ENCODE data around the gene PTH2R. TPM values are rescaled to one million over a fixed set of nuclear protein-coding genes. Genes with fewer than 3 reads are reported as not detected.
A peak's percentile ranks its signal among the peaks of the same experiment; 100 is the strongest.
"Not testable (repeated sequence)": the region's sequence is repeated elsewhere in the genome, so short reads cannot be mapped to it uniquely, and the experiment has no call there.

The PTH2R gene
- total RNA-seq, 2 experiments from 2014 or later: 0.14 TPM; not detected in 1

DNA sequence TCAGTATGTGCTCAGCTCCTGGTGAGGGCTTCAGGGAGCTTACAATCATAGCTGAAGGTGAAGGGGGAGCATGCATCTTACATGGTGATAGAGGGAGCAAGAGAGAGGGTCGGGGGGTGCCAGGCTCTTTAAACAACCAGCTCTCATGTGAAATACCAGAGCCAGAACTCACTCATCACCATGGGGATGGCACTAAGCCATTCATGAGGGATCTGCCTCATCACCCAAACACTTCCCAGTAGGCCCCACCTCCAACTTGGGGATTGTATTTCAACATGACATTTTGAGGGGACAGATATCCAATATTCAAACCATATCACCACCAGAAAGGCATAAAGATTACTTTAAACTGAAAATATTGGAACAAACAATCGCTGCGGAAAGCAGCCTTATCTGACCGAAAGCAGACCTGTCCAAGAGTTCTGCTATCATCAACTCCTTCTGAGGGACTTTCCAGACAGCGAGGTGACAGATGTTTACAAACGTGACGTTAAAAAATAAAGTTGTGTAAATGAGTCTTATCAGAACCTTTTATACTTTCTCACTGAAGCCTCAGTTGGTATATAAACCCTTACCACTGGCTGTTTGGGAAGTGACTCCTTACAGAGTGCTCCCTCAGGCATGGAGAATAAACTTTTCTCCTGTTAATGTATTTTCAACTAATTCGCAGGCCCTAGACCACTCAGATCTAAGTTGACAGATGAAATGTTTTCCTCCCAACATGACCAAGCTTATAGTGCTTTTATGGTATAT, 35.5 kb upstream of the PTH2R start:
- no peak overlapping the region for H3K27ac Mint-ChIP-seq
- H3K27me3 Mint-ChIP-seq: no peaks in the 10 kb centered on the region
- POLR2A ChIA-PET: no interaction called here
- CTCF ChIA-PET: no interaction called here
- intact Hi-C loops (cut with DNase I, micrococcal nuclease): loop anchor here in 1 of 2 experiments (10.0 kb wide), 1 partner anchor 834 kb away; no protein-coding TSS in a partner anchor
- H3K4me1 Mint-ChIP-seq: no peaks in the 10 kb centered on the region
- no peaks in the 10 kb centered on the region for H3K36me3 Mint-ChIP-seq (ENCODE audit: low read depth)
- H3K4me3 Mint-ChIP-seq: no peak overlapping the region
- H3K9me3 Mint-ChIP-seq (ENCODE audit: low read depth): no peaks in the 10 kb centered on the region
- DNase-seq: no peak
- ATAC-seq: no peak

GRCh38 chr2:208371634-208371935, 35.0 kb upstream of the PTH2R start:
- intact Hi-C loops (cut with DNase I, micrococcal nuclease): loop anchor here in 1 of 2 experiments (10.0 kb wide), 1 partner anchor 833 kb away; no protein-coding TSS in a partner anchor
- ChIA-PET POLR2A (no interaction called here), CTCF (interaction anchor here (0.8 kb wide), 1 partner anchor 106 kb away, joined by 3 read pairs; the partner anchor contains the start of gene PIKFYVE)
- Mint-ChIP-seq H3K9me3 (ENCODE audit: low read depth) (no peaks in the 10 kb centered on the region), H3K4me3 (no peak overlapping the region), H3K27ac (no peak overlapping the region), H3K36me3 (ENCODE audit: low read depth) (no peaks in the 10 kb centered on the region), H3K27me3 (no peaks in the 10 kb centered on the region), H3K4me1 (no peaks in the 10 kb centered on the region)
- DNase-seq: no peak
- ATAC-seq: no peak

- CTCF ChIA-PET: interaction anchor here (1.0 to 1.9 kb wide), 4 partner anchors 9 to 961 kb away, joined by 3 to 6 read pairs (median 4); no protein-coding TSS in a partner anchor
Measured at GRCh38 chr2:208373460-208374089, 33.0 kb upstream of the PTH2R start.

GRCh38 chr2:208375491-208376068, 31.0 kb upstream of the PTH2R start:
- no peak overlapping the region for H3K27ac Mint-ChIP-seq
- DNase-seq: no peak
- no peaks in the 10 kb centered on the region for H3K4me1 Mint-ChIP-seq
- H3K4me3 Mint-ChIP-seq: no peak overlapping the region
- no peak for ATAC-seq
- no peaks in the 10 kb centered on the region for H3K27me3 Mint-ChIP-seq
- no peaks in the 10 kb centered on the region for H3K9me3 Mint-ChIP-seq (ENCODE audit: low read depth)
- intact Hi-C loops (cut with DNase I, micrococcal nuclease): loop anchor here in 1 of 2 experiments (10.0 kb wide), 1 partner anchor 829 kb away; no protein-coding TSS in a partner anchor
- CTCF ChIA-PET: interaction anchor here (1.0 kb wide), 1 partner anchor 16 kb away, joined by 3 read pairs; no protein-coding TSS in a partner anchor
- POLR2A ChIA-PET: no interaction called here
- no peaks in the 10 kb centered on the region for H3K36me3 Mint-ChIP-seq (ENCODE audit: low read depth)

More at GRCh38 chr2:208373460-208374089, 33.0 kb upstream of the PTH2R start:
- Mint-ChIP-seq H3K4me1 (no peaks in the 10 kb centered on the region), H3K9me3 (ENCODE audit: low read depth) (no peaks in the 10 kb centered on the region), H3K4me3 (no peak overlapping the region), H3K27me3 (no peaks in the 10 kb centered on the region), H3K27ac (no peak overlapping the region), H3K36me3 (ENCODE audit: low read depth) (no peaks in the 10 kb centered on the region)
- DNase-seq (peak; percentile 37), ATAC-seq (peak; percentile 47)
- POLR2A ChIA-PET: interaction anchor here (0.5 kb wide), 1 partner anchor 60 kb away, joined by 10 read pairs; no protein-coding TSS in a partner anchor
- intact Hi-C loops (cut with DNase I, micrococcal nuclease): loop anchor here (1.0 to 10.0 kb wide), 3 partner anchors 198 to 835 kb away; no protein-coding TSS in a partner anchor

DNA sequence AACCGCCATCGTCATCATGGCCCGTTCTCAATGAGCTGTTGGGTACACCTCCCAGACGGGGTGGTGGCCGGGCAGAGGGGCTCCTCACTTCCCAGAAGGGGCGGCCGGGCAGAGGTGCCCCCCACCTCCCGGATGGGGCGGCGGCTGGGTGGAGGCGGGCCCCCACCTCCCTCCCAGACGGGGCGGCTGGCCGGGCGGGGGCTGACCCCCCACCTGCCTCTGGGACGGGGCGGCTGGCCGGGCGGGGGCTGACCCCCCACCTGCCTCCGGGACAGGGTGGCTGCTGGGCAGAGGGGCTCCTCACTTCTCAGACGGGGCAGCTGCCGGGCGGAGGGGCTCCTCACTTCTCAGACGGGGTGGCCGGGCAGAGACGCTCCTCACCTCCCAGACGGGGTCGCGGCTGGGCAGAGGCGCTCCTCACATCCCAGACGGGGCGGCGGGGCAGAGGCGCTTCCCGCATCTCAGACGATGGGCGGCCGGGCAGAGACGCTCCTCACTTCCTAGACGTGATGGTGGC, 29.2 kb upstream of the PTH2R start:
- H3K4me1 Mint-ChIP-seq; H3K4me3 Mint-ChIP-seq; DNase-seq; POLR2A ChIA-PET; H3K27me3 Mint-ChIP-seq; H3K36me3 Mint-ChIP-seq (ENCODE audit: low read depth); H3K9me3 Mint-ChIP-seq (ENCODE audit: low read depth); CTCF ChIA-PET; H3K27ac Mint-ChIP-seq; ATAC-seq: not testable (repeated sequence)
- intact Hi-C loops (cut with DNase I, micrococcal nuclease): loop anchor here in 1 of 2 experiments (10.0 kb wide), 1 partner anchor 827 kb away; no protein-coding TSS in a partner anchor

GRCh38 chr2:208379192-208379591, 27.4 kb upstream of the PTH2R start:
- CTCF ChIA-PET: no interaction called here
- Mint-ChIP-seq H3K4me3 (no peak overlapping the region), H3K36me3 (ENCODE audit: low read depth) (no peaks in the 10 kb centered on the region), H3K9me3 (ENCODE audit: low read depth) (no peaks in the 10 kb centered on the region), H3K27me3 (peaks cover 13% of the 10 kb centered on the region), H3K27ac (no peak overlapping the region), H3K4me1 (no peaks in the 10 kb centered on the region)
- DNase-seq: no peak
- POLR2A ChIA-PET: no interaction called here
- no peak for ATAC-seq
- intact Hi-C loops (cut with DNase I, micrococcal nuclease): loop anchor here in 1 of 2 experiments (10.0 kb wide), 1 partner anchor 826 kb away; no protein-coding TSS in a partner anchor

GRCh38 chr2:208384637-208385036, 22.0 kb upstream of the PTH2R start:
- POLR2A ChIA-PET: no interaction called here
- Mint-ChIP-seq H3K9me3 (ENCODE audit: low read depth) (no peaks in the 10 kb centered on the region), H3K4me3 (no peak overlapping the region), H3K27ac (no peak overlapping the region), H3K4me1 (no peaks in the 10 kb centered on the region), H3K27me3 (peaks cover 20% of the 10 kb centered on the region), H3K36me3 (ENCODE audit: low read depth) (no peaks in the 10 kb centered on the region)
- CTCF ChIA-PET: no interaction called here
- intact Hi-C loops (cut with DNase I, micrococcal nuclease): no loop called here
- ATAC-seq: no peak
- no peak for DNase-seq

- Mint-ChIP-seq H3K36me3 (ENCODE audit: low read depth) (no peaks in the 10 kb centered on the region), H3K27me3 (peaks cover 22% of the 10 kb centered on the region), H3K9me3 (ENCODE audit: low read depth) (no peaks in the 10 kb centered on the region), H3K4me1 (no peaks in the 10 kb centered on the region), H3K4me3 (no peak overlapping the region), H3K27ac (no peak overlapping the region)
- POLR2A ChIA-PET: no interaction called here
- intact Hi-C loops (cut with DNase I, micrococcal nuclease): no loop called here
- ATAC-seq (no peak), DNase-seq (no peak)
- CTCF ChIA-PET: interaction anchor here (1.1 to 1.3 kb wide), 2 partner anchors 10 to 12 kb away, joined by 3 read pairs; no protein-coding TSS in a partner anchor
Measured at GRCh38 chr2:208386541-208386940, 20.1 kb upstream of the PTH2R start.

- H3K36me3 Mint-ChIP-seq (ENCODE audit: low read depth): no peaks in the 10 kb centered on the region
- no peak for DNase-seq
- peaks cover 9% of the 10 kb centered on the region for H3K27me3 Mint-ChIP-seq
- POLR2A ChIA-PET: no interaction called here
- H3K27ac Mint-ChIP-seq: no peak overlapping the region
- H3K4me1 Mint-ChIP-seq: no peaks in the 10 kb centered on the region
- peaks cover 13% of the 10 kb centered on the region for H3K9me3 Mint-ChIP-seq (ENCODE audit: low read depth)
- no peak overlapping the region for H3K4me3 Mint-ChIP-seq
- CTCF ChIA-PET: no interaction called here
- intact Hi-C loops (cut with DNase I, micrococcal nuclease): loop anchor here in 1 of 2 experiments (10.0 kb wide), 2 partner anchors 1185 to 1575 kb away; no protein-coding TSS in a partner anchor
- ATAC-seq: no peak
Measured at GRCh38 chr2:208389940-208390339, 16.7 kb upstream of the PTH2R start.

DNA sequence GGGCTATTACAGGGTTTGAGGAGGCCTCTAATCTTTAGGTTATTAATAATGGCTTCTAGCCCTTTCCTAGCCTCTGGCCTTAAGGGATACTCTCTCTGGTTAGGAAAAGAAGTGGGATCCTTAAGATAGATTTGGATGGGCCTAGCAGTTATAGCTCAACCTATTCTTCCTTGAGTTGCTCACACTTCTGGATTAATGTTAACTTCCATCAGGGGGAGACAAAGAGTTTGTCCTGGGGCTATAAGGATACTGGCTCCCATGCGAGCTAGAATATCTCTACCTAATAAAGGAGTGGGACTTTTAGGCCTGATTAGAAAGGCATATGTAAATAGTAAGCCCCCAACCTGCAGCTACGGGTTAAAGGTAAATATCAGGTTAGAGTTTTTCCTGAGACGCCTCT, 14.3 kb upstream of the PTH2R start:
- Mint-ChIP-seq H3K4me3 (no peak overlapping the region), H3K9me3 (ENCODE audit: low read depth) (peaks cover 19% of the 10 kb centered on the region), H3K27ac (no peak overlapping the region), H3K36me3 (ENCODE audit: low read depth) (no peaks in the 10 kb centered on the region), H3K27me3 (peaks cover 6% of the 10 kb centered on the region), H3K4me1 (no peaks in the 10 kb centered on the region)
- ATAC-seq: no peak
- ChIA-PET CTCF (interaction anchor here (0.8 kb wide), 1 partner anchor 11 kb away, joined by 3 read pairs; no protein-coding TSS in a partner anchor), POLR2A (no interaction called here)
- no peak for DNase-seq
- intact Hi-C loops (cut with DNase I, micrococcal nuclease): loop anchor here in 1 of 2 experiments (10.0 kb wide), 2 partner anchors 1183 to 1573 kb away; no protein-coding TSS in a partner anchor

GRCh38 chr2:208396796-208397195, 9.8 kb upstream of the PTH2R start:
- ATAC-seq; DNase-seq; H3K27ac Mint-ChIP-seq; POLR2A ChIA-PET; H3K36me3 Mint-ChIP-seq (ENCODE audit: low read depth); H3K4me3 Mint-ChIP-seq; H3K4me1 Mint-ChIP-seq: not testable (repeated sequence)
- H3K9me3 Mint-ChIP-seq (ENCODE audit: low read depth): peaks cover 19% of the 10 kb centered on the region
- peaks cover 11% of the 10 kb centered on the region for H3K27me3 Mint-ChIP-seq
- intact Hi-C loops (cut with DNase I, micrococcal nuclease): loop anchor here in 1 of 2 experiments (5.0 to 10.0 kb wide), 3 partner anchors 1178 to 1801 kb away; no protein-coding TSS in a partner anchor
- CTCF ChIA-PET: interaction anchor here (0.7 kb wide), 1 partner anchor 1559 kb away, joined by 3 read pairs; no protein-coding TSS in a partner anchor

All from activated CD4-positive, alpha-beta T cell treated with anti-CD3 and anti-CD28 coated beads for 36 hours (primary cell).